Loucy (cell line): Measurements from ENCODE around the gene PHIP.

Source experiments
- H2AFZ ChIP-seq: fragments of 200-600 bp; sonication (generic); 2 replicates; pipeline ENCODE4 v1.6.0; 2016; ENCODE audit warnings: antibody characterized with exemption, mild to moderate bottlenecking, low read length, moderate library complexity
- H3F3A ChIP-seq: fragments of 200-600 bp; 2 replicates; pipeline ENCODE4 v1.6.0; 2016; ENCODE audit warnings: antibody characterized with exemption, low read depth, mild to moderate bottlenecking
- H3K27me3 ChIP-seq: fragments of 200-600 bp; sonication (generic); 2 replicates; pipeline ENCODE4 v1.6.1; 2014; ENCODE audit warnings: low read length, mild to moderate bottlenecking; ENCODE audit not compliant: insufficient read depth, poor library complexity, severe bottlenecking
- H3K36me3 ChIP-seq: fragments of 200-600 bp; sonication (generic); 2 replicates; pipeline ENCODE4 v1.6.1; 2016; ENCODE audit warnings: low read length; ENCODE audit not compliant: insufficient read depth
- H3K4me1 ChIP-seq: fragments of 200-600 bp; sonication (generic); 2 replicates; pipeline ENCODE4 v1.5.1; 2014; ENCODE audit warnings: low read length, mild to moderate bottlenecking; ENCODE audit not compliant: insufficient read depth, poor library complexity, severe bottlenecking
- H3K4me2 ChIP-seq: fragments of 200-600 bp; sonication (generic); 2 replicates; pipeline ENCODE4 v1.6.0; 2014; ENCODE audit warnings: antibody characterized with exemption, low read length, low read depth, mild to moderate bottlenecking; ENCODE audit not compliant: poor library complexity, severe bottlenecking
- H3K4me3 ChIP-seq: fragments of 200-600 bp; sonication (generic); 2 replicates; pipeline ENCODE4 v1.5.1; 2014; ENCODE audit warnings: low read length, mild to moderate bottlenecking, mixed read lengths; ENCODE audit not compliant: poor library complexity, severe bottlenecking
- H3K79me2 ChIP-seq: fragments of 200-600 bp; sonication (generic); 2 replicates; pipeline ENCODE4 v1.6.1; 2014; ENCODE audit warnings: low read length; ENCODE audit not compliant: insufficient read depth
- H3K9ac ChIP-seq: fragments of 200-600 bp; sonication (generic); 2 replicates; pipeline ENCODE4 v1.6.0; 2014; ENCODE audit warnings: mild to moderate bottlenecking, low read depth, low read length, moderate library complexity; ENCODE audit not compliant: poor library complexity, severe bottlenecking
- H3K9me2 ChIP-seq: fragments of 200-600 bp; sonication (generic); replicated peaks from 2 replicates; pipeline ENCODE4 v1.6.1; 2016; ENCODE audit warnings: low read depth, low read length, mixed read lengths
- H3K9me3 ChIP-seq: fragments of 200-600 bp; sonication (generic); 2 replicates; pipeline ENCODE4 v1.6.1; 2014; ENCODE audit warnings: mild to moderate bottlenecking, antibody characterized with exemption, low read length, low read depth; ENCODE audit not compliant: insufficient read depth
- H4K20me1 ChIP-seq: fragments of 200-600 bp; sonication (generic); 2 replicates; pipeline ENCODE4 v1.6.0; 2014; ENCODE audit warnings: antibody characterized with exemption, low read length, mild to moderate bottlenecking; ENCODE audit not compliant: insufficient read depth, poor library complexity, severe bottlenecking
- CTCF ChIP-seq: fragments of 200-600 bp; sonication (generic); conservative IDR thresholded peaks from 2 replicates; pipeline ENCODE4 v1.5.1; 2014; ENCODE audit warnings: mild to moderate bottlenecking, antibody characterized with exemption, low read length
- EZH2phosphoT487 ChIP-seq: fragments of 200-600 bp; IDR thresholded peaks from 2 replicates; pipeline ENCODE4 v1.6.1; 2018; ENCODE audit warnings: antibody characterized with exemption, mild to moderate bottlenecking, moderate library complexity, borderline replicate concordance

The PHIP gene

GRCh38 chr6:78917788-78918187, 160.3 kb downstream of the PHIP start:
- no peak overlapping the region for H3K9ac ChIP-seq
- no peak overlapping the region for H2AFZ ChIP-seq
- TF ChIP-seq EZH2phosphoT487, result no peak
- H3K27me3 ChIP-seq, result no peaks in the 10 kb centered on the region
- no peaks in the 10 kb centered on the region for H3K9me2 ChIP-seq
- no peaks in the 10 kb centered on the region for H4K20me1 ChIP-seq
- no peaks in the 10 kb centered on the region for H3K36me3 ChIP-seq
- H3K4me2 ChIP-seq, result no peak overlapping the region
- no peak overlapping the region for H3K4me3 ChIP-seq
- H3F3A ChIP-seq, result no peaks in the 10 kb centered on the region
- peaks cover 6% of the 10 kb centered on the region; the same call in 1 of the 2 replicates for H3K9me3 ChIP-seq
- H3K4me1 ChIP-seq, result no peaks in the 10 kb centered on the region
- H3K79me2 ChIP-seq, result no peaks in the 10 kb centered on the region

- Histone ChIP-seq H3F3A (no peaks in the 10 kb centered on the region), H3K4me1 (no peaks in the 10 kb centered on the region), H3K27me3 (no peaks in the 10 kb centered on the region)
Measured at GRCh38 chr6:78916411-78916810, 161.6 kb downstream of the PHIP start.

GRCh38 chr6:78911218-78911940, 166.7 kb downstream of the PHIP start:
- no peak overlapping the region for H3K4me2 ChIP-seq
- no peak overlapping the region for H3K9ac ChIP-seq

More at GRCh38 chr6:78916411-78916810, 161.6 kb downstream of the PHIP start:
- peaks cover 6% of the 10 kb centered on the region; the same call in 1 of the 2 replicates for H3K9me3 ChIP-seq
- no peak overlapping the region for H3K4me3 ChIP-seq
- H2AFZ ChIP-seq, result no peak overlapping the region
- H3K79me2 ChIP-seq, result no peaks in the 10 kb centered on the region
- no peaks in the 10 kb centered on the region for H3K36me3 ChIP-seq
- H3K9ac ChIP-seq, result no peak overlapping the region
- TF ChIP-seq CTCF, result no peak
- no peak for TF ChIP-seq EZH2phosphoT487
- no peak overlapping the region for H3K4me2 ChIP-seq
- H3K9me2 ChIP-seq, result no peaks in the 10 kb centered on the region
- H4K20me1 ChIP-seq, result no peaks in the 10 kb centered on the region

More at GRCh38 chr6:78911218-78911940, 166.7 kb downstream of the PHIP start:
- Histone ChIP-seq H3K4me3 (no peak overlapping the region), H3K9me3 (no peaks in the 10 kb centered on the region), H3K9me2 (no peaks in the 10 kb centered on the region), H3K79me2 (no peaks in the 10 kb centered on the region), H3F3A (no peaks in the 10 kb centered on the region), H2AFZ (no peak overlapping the region), H4K20me1 (no peaks in the 10 kb centered on the region), H3K27me3 (no peaks in the 10 kb centered on the region), H3K4me1 (no peaks in the 10 kb centered on the region), H3K36me3 (no peaks in the 10 kb centered on the region)
- TF ChIP-seq CTCF (no peak), EZH2phosphoT487 (no peak)
